HEK293T (cell line): ENCODE data around the gene OPCML.

Experiments
- CTCF ChIA-PET: fragments of 350-600 bp; formaldehyde crosslinking; extraction: SDS; loops from one replicate; lab custom pipeline; 2021; ENCODE audit warnings: antibody characterized with exemption, inconsistent platforms; lab: Yijun Ruan, JAX
- POLR2A ChIA-PET: fragments of 350-600 bp; formaldehyde crosslinking; extraction: SDS; loops from one replicate; lab custom pipeline; 2020; ENCODE audit warnings: antibody characterized with exemption, inconsistent platforms; lab: Yijun Ruan, JAX
- DNase-seq: peaks from one replicate; pipeline ENCODE4 v3.0.0; 2012; ENCODE audit warnings: mixed read lengths; ENCODE audit errors: extremely low spot score
- ARNT ChIP-seq: fragments of 450-650 bp; IDR thresholded peaks from 2 replicates; pipeline ENCODE4 v1.6.1; 2017; ENCODE audit warnings: mild to moderate bottlenecking
- BHLHE40 ChIP-seq: fragments of 450-650 bp; IDR thresholded peaks from 2 replicates; pipeline ENCODE4 v1.6.1; 2016; ENCODE audit warnings: mild to moderate bottlenecking, moderate library complexity, borderline replicate concordance
- CTBP1 ChIP-seq: fragments of 450-650 bp; IDR thresholded peaks from 2 replicates; pipeline ENCODE4 v1.6.1; 2016; ENCODE audit warnings: borderline replicate concordance
- ELF4 ChIP-seq: fragments of 450-650 bp; IDR thresholded peaks from 2 replicates; pipeline ENCODE4 v1.6.1; 2017; ENCODE audit warnings: antibody characterized with exemption
- FOXA1 ChIP-seq: fragments of 450-650 bp; IDR thresholded peaks from 2 replicates; pipeline ENCODE4 v1.6.1; 2016; ENCODE audit warnings: mild to moderate bottlenecking
- FOXK2 ChIP-seq: fragments of 450-650 bp; IDR thresholded peaks from 2 replicates; pipeline ENCODE4 v1.6.1; 2016; ENCODE audit warnings: mild to moderate bottlenecking
- FOXM1 ChIP-seq: fragments of 450-650 bp; IDR thresholded peaks from 2 replicates; pipeline ENCODE4 v1.6.1; 2017; ENCODE audit warnings: mild to moderate bottlenecking, borderline replicate concordance
- HDGF ChIP-seq: fragments of 450-650 bp; IDR thresholded peaks from 2 replicates; pipeline ENCODE4 v1.6.1; 2017; ENCODE audit warnings: antibody characterized with exemption, borderline replicate concordance
- L3MBTL2 ChIP-seq: fragments of 450-650 bp; conservative IDR thresholded peaks from 2 replicates; pipeline ENCODE4 v1.6.1; 2016; ENCODE audit warnings: mild to moderate bottlenecking
- LEF1 ChIP-seq: fragments of 450-650 bp; IDR thresholded peaks from 2 replicates; pipeline ENCODE4 v1.6.1; 2017; ENCODE audit warnings: mild to moderate bottlenecking, borderline replicate concordance
- NFRKB ChIP-seq: fragments of 450-650 bp; IDR thresholded peaks from 2 replicates; pipeline ENCODE4 v1.6.1; 2016; ENCODE audit warnings: mild to moderate bottlenecking, moderate library complexity
- PKNOX1 ChIP-seq: fragments of 450-650 bp; IDR thresholded peaks from 2 replicates; pipeline ENCODE4 v1.6.1; 2016
- SP1 ChIP-seq: fragments of 450-650 bp; IDR thresholded peaks from 2 replicates; pipeline ENCODE4 v1.6.1; 2017
- SUZ12 ChIP-seq: fragments of 450-650 bp; IDR thresholded peaks from 2 replicates; pipeline ENCODE4 v1.6.1; 2016; ENCODE audit warnings: mild to moderate bottlenecking
- TARDBP ChIP-seq: fragments of 450-650 bp; IDR thresholded peaks from 2 replicates; pipeline ENCODE4 v1.6.1; 2016
- ZNF384 ChIP-seq: fragments of 450-650 bp; IDR thresholded peaks from 2 replicates; pipeline ENCODE4 v1.6.1; 2016

Gene OPCML

GRCh38 chr11:132811649-132812048 lies 720.7 kb downstream of the OPCML start:
- TF ChIP-seq FOXA1 = no peak
- TF ChIP-seq FOXK2 = no peak
- no peak for TF ChIP-seq SP1
- TF ChIP-seq ARNT = no peak
- TF ChIP-seq HDGF = no peak
- no peak for TF ChIP-seq ELF4
- no peak for DNase-seq
- CTCF ChIA-PET = no interaction called here
- POLR2A ChIA-PET = no interaction called here

- no peak for DNase-seq
- CTCF ChIA-PET = no interaction called here
- TF ChIP-seq FOXA1 (no peak), NFRKB (no peak), L3MBTL2 (no peak), PKNOX1 (no peak), SP1 (no peak), TARDBP (no peak), ZNF384 (no peak), LEF1 (no peak), ELF4 (no peak), FOXM1 (no peak)
- POLR2A ChIA-PET = no interaction called here
Observed at GRCh38 chr11:132809070-132809469, 723.2 kb downstream of the OPCML start.

- ChIA-PET POLR2A (no interaction called here), CTCF (no interaction called here)
- TF ChIP-seq FOXK2 = no peak
- no peak for TF ChIP-seq CTBP1
- TF ChIP-seq FOXM1 = no peak
- no peak for TF ChIP-seq ZNF384
- no peak for TF ChIP-seq SUZ12
- DNase-seq = no peak
Observed at GRCh38 chr11:132804258-132804657, 728.0 kb downstream of the OPCML start.

- ChIA-PET POLR2A (no interaction called here), CTCF (no interaction called here)
- DNase-seq = no peak
- no peak for TF ChIP-seq LEF1
- no peak for TF ChIP-seq SUZ12
- no peak for TF ChIP-seq ZNF384
- TF ChIP-seq TARDBP = no peak
- no peak for TF ChIP-seq ARNT
- TF ChIP-seq FOXK2 = no peak
- no peak for TF ChIP-seq NFRKB
- no peak for TF ChIP-seq FOXA1
- no peak for TF ChIP-seq BHLHE40
- TF ChIP-seq FOXM1 = no peak
- TF ChIP-seq ELF4 = no peak
- no peak for TF ChIP-seq CTBP1
- no peak for TF ChIP-seq PKNOX1
- TF ChIP-seq L3MBTL2 = no peak
- no peak for TF ChIP-seq HDGF
Observed at GRCh38 chr11:132803436-132803835, 728.9 kb downstream of the OPCML start.

DNA sequence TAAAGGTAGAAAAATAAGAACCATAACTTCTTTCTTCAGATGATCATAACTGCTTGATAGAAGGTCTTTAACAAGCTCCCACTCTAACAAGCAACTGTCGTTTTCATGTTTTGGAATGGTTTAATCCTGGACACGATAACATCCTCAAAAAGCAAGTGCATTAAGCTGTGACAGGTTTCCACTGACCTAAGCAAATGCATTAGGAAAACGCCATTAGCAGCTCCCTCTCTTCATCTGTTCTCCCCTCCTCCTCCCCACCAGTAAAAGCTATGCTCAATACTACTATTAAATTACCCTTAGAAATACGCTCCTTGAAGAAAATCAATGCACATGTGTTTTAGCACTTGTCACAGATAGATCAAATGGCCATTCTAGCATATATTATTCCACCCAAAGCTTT lies 729.4 kb downstream of the OPCML start:
- ChIA-PET CTCF (no interaction called here), POLR2A (no interaction called here)
- no peak for DNase-seq
- TF ChIP-seq FOXM1 = no peak
- no peak for TF ChIP-seq ZNF384
- TF ChIP-seq PKNOX1 = no peak
- no peak for TF ChIP-seq ARNT
- TF ChIP-seq FOXK2 = no peak

DNA sequence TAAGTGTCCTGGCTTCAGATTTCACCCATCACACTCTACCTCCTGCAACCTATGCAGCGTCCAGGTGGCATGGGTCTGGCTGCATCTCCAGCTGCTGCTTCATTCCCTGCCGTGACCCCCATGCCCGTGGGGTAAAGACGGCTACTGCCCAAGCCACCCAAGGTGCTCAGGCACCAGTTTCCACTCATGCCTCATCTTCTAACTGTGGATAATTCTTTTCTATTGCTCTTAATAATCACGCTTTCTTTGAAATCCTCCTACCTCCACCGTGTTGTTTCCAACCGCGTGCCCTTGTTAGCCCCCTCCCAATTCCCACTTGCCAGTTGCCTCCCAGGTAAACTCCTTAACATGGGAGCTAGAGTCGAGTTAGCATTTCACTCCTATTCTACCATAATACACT lies 738.5 kb downstream of the OPCML start:
- no peak for DNase-seq
- ChIA-PET CTCF (no interaction called here), POLR2A (no interaction called here)
- TF ChIP-seq L3MBTL2 (no peak), FOXM1 (no peak), FOXK2 (no peak), LEF1 (no peak), NFRKB (no peak), CTBP1 (no peak), HDGF (no peak), SUZ12 (no peak), BHLHE40 (no peak), PKNOX1 (no peak), ARNT (no peak), FOXA1 (no peak), ELF4 (no peak), TARDBP (no peak), SP1 (no peak), ZNF384 (no peak)
